Medulla oblongata (tissue), 1 donor: ENCODE results near the gene FN3K.

ENCODE experiments used
- DNase-seq: peaks from one replicate; pipeline ENCODE4 v3.0.0-alpha.2; 2015; ENCODE audit errors: extremely low spot score

Gene FN3K

DNA sequence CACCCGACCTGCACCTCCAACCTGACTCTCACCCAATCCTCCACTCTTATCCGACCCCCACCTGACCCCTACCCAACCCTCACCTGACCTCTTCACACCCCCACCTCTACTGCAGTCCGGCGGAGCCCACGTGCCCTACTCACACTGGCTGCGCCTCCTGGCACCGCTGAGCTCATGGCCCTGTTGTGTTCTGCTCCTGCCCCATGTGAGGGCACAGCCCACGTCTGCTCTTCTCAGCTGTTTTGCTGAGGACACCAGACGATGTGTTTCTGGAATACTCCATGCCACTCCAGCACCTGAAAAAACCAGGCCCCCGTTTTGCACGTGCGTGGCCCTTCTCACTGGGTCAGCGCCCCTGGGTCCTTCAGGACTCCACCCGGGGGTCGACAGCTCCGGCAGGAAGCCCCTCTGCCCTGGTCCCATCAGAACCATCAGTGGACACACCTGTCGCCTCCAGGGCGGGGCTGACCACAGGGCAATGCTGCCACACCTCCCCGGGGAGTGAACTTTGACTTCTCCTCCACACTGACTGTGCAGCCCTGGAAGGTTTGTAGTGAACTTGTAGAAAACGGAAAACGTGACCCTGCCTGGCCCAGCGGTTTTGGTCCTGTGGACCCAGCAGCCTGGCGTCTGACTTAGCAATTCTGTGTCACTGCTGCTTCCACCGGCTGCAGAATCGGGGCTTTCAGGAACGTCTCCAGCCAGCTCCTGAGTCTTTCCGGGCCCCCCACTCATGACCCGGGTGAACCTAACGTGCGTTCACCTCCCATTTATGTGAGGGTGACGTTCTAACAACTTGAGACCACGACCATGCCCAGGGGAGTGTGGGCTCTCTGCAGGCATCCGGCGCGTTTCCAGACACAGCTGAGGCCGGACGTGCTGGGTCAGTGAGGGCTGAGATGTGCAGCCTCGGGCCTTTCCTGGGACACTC lies 31.2 kb upstream of the FN3K start:
- DNase-seq, result no peak

DNA sequence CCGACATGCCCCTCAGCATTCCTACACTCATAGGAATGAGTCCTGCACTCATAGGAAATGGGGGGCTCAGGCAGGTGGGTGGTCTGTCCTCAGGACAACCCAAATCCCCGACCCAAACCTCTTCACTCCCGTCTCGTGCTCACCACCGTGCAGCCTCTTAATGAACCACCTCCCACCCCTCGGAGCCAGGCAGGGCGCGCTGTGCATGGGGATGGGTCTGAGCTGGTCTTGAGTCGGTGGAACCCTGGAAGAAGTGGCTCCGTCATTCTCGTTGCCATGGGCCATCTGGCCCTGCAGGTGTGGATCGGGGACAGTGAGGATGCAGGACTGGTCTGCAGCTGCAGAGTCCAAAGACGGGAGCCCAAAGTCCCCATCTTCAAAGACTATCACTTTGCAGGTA lies 30.5 kb upstream of the FN3K start:
- DNase-seq, result no peak

DNA sequence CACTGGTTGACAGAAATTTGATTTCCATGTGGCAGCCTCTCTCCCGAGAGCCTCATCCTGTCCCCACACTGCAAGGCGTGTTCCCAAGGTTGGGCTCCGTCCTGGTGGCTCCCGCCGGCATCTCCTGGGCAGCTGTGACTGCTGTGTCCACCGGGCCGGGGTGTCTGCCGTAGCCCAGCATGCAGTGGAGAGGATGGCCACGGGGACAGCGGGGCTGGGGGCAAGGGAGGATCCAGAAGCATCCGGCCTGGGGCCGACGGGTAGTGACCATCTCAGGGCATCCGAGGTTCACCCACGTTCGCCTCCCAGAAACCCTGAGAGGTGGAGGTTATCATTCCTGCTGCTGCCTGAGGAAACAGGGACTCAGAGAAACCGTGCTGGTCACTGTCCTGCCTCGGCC lies 29.7 kb upstream of the FN3K start:
- no peak for DNase-seq

DNA sequence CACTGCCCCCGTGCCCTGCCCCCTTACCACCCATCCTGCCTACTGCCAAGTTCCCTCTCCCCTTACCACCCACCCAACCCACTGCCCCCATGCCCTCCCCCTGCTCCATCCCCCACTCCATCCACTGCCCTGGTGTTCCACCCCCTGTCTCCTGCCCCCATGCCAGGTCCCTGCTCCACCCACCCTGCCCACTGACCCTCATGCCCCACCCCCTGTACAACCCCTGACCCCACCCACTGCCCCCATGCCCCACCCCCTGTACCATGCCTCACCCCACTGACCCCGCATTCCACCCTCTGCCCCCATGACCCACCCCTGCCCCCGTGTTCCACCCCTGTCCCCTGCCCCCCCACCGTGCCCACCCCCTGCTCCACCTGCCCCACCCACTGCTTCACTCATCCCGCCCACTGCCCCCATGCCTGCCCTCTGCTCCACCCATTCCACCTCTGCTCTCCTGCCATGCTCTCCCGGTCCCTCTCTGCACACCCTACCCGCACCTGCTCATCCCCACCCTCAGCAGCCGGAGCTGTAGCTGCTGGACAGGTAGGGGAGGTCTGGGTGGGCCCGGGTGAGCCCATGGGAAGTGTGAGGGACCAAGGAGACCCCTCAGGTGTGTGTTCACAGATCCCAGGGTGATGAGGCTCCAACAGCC lies 26.3 kb upstream of the FN3K start:
- DNase-seq, result no peak

DNA sequence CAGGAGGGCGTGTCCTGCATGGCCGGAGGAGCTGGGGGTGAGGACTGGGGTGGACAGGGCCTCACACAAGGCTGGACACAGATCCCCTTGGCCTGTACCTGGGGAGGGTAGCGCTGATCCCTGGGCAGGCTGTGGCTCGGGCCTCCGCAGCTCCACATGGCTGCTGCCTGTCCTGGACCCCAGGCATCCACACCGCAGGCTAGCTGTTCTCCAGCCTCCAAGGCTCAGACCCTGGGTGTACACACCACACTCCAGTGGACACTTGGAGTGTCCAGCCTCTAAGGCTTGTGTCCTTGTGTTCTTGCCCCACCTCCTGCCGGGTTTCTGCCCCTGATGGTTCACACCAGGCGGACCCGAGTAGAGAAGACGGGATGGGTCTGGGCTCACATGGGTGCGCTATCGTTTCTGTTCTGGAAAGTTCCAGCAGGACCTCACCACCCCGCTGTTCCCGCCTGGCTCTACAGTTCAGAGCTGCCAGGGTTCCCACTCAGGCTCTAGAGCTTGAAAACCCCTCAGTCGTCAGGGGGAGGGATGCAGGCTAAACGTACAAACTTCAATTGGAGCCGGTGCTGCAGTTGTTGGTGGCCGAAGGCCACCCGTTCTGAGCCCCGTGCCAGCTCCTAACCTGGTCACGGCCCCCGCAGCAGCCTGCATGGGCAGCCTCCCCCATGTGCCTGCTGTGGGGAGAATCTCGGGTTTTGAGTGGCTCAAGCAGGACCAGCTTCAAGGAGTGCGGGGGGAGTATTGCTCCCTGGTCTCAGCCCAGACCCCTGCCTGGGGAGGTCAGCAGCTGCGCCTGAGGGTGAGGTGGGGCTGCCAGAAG lies 25.5 kb upstream of the FN3K start:
- no peak for DNase-seq

DNA sequence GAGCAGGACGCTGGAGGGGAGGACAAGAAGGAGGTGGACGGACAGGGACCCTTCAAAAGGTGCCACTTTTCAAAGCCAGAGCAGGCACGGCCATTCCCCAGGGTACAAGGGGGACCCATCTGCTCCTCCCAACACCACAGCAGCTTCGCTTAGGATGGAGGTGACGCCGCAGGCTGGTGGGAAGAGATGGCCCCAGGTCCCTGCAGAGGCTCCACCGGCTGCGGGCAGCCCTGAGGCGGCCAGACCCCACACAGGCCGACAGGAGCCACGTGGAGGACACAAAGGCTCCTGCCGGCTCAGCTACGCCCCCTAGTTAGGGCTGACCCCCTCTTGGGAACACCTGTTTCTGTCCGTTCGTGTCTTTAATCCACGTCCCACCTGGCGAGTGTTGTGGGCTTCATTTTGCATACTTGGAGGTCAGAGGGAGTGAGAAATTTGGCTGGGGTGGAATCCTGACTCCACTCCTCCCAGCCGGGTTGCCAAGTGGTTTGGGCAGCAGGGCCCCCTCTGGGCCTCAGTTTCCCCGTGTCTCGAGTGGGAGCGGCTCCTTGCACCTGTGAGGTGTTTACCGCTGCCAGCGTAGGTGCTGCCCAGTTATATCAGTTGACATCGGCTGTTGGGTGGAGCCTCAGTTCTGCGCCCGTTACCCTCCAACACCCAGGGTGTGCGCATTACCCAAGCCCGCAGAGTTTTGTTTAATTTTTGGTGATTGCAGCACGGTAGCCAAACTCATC lies 24.7 kb upstream of the FN3K start:
- DNase-seq, result no peak

DNA sequence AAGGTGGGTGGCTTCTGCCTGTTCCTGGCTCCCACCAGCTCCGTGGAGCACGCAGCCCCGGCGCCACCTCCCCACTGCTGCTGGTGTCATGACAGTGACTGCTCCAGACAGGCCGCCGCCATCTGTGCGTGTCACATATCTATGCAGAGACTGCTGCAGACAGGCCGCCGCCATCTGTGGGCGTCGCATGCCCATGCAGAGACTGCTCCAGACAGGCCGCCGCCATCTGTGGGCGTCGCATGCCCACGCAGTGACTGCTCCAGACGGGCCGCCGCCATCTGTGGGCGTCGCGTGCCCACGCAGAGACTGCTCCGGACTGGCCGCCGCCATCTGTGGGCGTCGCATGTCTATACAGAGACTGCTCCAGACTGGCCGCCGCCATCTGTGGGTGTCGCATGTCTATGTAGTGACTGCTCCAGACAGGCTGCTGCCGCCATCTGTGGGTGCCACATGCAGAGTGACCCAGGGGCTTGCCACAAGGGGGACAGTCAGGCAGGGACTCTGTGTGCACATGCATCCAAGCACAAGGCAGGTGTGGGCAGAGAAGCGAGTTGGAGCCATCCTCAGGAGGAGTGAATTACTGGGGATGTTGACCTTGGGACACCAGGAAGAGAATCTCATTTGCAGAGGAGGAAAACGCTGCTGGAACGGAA lies 22.2 kb upstream of the FN3K start:
- DNase-seq, result no peak

DNA sequence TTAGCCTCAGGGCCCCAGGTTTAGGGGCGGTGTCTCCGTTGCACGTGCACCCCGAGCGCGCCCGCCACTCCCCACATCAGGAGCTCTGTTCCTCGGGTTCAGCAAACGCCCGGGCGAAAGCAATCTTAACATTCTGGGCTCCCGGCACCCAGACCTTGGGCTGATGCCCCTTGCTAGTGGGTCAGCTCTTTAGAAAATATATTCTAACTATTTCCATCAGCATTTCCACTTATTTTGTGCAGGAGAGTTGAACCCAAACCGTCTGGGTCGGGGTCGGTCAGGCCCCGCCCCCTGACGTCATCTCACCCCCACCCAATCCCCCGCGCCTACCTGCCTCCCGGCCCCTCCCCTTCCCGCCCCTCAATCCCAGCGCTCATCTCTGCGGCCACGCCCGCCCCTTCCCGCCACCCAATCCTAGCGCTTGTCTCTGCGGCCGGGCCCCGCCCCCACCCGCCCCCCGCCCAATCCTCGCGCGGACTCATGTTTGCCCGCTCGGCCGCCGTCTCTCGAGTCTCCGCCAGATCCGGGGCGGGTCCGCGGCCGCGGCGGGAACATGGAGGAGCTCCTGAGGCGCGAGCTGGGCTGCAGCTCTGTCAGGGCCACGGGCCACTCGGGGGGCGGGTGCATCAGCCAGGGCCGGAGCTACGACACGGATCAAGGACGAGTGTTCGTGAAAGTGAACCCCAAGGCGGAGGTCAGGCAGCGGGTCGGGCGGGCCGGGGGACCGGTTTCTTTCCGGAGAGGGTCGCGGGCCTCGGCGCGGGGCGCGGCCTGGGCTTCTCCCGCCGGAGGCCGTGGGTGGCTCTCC lies 19.0 kb upstream of the FN3K start, which contains the start of gene FN3KRP:
Gene FN3KRP (plus strand): TSS at position 504 of the 808 bp plus-strand sequence. CDS start 50 bp downstream, at position 554.
- peak; percentile 96 for DNase-seq

DNA sequence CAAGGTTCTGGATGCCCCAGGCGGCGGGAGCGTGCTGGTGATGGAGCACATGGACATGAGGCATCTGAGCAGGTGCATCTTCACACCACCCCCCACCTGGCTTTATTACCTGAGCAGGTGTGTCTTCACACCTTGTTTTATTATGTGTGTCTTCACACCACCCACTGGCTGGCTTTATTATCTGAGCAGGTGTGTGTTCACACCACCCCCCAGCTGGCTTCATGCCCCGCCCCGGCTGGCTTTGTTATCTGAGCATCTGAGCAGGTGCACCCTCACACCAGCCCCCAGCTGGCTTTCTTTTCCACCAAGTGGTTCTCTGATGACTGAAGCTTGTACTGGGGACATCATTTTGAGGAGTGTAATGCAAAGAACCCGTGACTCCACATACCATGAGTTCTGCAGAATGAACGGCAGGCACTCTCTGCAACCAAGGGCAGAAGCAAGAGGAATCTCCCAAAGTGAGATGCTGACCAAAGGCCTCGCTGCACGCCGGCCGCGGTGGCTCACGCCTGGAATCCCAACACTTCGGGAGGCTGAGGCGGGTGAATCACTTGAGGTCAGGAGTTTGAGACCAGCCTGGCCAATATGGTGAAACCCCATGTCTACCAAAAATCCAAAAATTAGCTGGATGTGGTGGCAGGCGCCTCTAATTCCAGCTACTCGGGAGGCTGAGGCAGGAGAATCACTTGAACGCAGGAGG lies 16.3 kb upstream of the FN3K start:
- DNase-seq, result no peak

DNA sequence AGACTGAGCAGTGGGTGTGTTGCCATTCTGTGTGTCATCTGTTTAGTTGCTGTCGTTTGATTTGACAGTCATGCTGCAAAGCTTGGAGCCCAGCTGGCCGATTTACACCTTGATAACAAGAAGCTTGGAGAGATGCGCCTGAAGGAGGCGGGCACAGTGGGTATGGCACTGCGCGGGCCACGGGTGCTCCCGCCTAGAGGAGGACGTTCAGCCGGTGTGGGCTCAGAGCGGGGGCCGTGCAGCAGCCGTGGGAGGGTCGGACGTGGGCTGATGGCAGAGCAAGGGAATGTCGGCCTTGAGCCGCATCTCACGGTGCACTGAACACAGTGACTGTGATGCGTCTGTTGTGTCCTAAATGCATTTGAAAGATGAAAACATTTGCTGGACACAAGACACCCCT lies 15.2 kb upstream of the FN3K start:
- DNase-seq, result no peak

DNA sequence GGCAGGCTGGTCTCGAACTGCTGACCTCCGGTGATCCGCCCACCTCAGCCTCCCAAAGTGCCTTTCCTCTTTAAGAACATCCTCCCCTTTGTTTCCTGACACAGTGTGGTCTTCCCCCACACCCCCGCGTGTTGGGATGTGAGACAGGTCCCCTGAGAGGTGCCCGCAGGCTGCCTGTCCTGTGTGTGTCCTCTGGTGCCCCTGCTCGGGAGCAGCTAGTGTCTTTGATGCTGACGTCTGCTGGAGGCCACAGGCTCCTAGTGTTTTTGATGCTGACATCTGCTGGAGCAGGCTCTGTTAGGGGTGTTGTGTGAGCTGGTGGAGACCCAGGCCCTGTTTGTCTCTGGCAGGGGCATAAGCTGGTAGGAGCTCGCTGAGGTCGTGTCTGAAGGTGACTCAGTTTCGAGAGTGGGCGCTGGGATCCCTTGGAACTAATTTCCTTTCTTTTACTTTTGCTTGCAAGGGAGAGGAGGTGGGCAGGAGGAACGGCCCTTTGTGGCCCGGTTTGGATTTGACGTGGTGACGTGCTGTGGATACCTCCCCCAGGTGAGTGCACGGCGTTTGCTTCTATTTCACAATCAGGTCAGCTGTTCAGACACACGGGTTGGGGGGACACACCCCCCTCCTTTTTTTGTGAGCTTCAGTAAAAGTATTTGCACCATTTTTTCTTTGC lies 12.9 kb upstream of the FN3K start:
- no peak for DNase-seq

DNA sequence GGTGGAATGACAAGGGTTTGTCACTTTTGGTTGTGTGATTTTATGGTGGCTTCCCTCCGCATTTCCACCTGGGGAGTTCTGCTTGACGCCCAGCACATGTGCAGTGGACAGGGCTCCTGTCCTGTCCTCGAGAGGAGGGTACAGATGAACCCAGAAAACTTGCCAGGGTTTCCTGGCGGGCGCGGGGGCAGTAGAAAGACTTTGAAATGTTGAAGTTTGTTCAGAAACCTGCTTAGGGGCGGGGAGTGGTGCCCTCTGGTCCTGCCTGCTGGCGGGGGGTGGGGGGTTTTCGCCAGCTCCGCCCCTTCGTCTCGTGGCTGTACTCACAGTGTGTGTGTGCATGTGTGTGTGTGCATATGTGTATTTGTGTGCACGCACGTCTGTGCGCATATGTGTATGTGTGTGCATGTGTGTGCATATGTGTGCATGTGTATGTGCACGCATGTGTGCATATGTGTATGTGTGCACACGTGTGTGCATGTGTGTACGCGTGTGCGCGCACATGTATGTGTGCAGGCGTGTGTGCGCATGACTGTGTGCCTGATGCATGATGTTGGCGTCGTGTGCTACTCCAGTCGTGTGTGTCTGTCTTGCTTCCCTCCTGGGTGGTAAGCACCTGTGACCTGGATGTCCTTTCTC lies 12.1 kb upstream of the FN3K start:
- no peak for DNase-seq

DNA sequence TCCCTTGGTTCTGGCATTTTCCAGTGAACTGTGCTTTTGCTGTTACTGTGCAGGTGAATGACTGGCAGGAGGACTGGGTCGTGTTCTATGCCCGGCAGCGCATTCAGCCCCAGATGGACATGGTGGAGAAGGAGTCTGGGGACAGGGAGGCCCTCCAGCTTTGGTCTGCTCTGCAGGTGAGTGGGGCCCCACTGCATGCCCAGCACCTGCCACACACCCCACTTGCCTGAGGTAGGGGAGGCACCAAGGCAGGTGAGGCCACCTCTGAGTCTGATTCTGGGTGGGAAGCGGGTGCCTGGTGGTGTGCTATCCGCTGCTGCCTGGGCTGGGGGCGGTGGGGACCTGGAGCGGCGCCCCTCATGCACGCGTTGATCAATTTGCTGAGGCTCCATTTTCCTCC lies 9.0 kb upstream of the FN3K start:
- no peak for DNase-seq

DNA sequence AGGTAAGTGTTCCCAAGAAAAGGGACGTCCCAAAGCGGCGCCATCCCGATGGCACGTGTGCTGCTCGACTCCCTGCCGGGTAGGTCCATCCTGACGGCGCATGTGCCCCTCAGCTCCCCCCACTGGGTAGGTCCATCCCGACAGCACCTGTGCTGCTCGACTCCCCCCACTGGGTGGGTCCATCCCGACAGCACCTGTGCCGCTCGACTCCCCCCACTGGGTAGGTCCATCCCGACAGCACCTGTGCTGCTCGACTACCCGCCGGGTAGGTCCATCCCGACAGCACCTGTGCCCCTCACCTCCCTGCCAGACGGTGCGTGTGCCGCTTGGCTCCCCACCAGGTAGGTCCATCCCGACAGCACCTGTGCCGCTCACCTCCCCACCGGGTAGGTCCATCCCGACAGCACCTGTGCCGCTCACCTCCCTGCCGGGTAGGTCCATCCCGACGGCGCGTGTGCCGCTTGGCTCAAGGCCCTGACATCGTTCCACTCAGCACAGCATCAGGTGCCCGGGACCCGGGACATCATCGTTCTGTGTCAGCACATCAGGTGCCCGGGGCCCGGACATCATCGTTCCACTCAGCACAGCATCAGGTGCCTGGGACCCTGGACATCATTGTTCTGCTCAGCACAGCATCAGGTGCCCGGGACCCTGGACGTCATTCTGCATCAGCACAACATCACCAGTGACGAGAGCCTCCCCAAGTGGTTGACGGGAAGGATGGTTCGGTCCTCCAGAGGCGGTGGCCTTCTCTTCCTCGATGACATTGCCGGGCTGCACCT lies 5.7 kb upstream of the FN3K start:
- DNase-seq, result no peak

DNA sequence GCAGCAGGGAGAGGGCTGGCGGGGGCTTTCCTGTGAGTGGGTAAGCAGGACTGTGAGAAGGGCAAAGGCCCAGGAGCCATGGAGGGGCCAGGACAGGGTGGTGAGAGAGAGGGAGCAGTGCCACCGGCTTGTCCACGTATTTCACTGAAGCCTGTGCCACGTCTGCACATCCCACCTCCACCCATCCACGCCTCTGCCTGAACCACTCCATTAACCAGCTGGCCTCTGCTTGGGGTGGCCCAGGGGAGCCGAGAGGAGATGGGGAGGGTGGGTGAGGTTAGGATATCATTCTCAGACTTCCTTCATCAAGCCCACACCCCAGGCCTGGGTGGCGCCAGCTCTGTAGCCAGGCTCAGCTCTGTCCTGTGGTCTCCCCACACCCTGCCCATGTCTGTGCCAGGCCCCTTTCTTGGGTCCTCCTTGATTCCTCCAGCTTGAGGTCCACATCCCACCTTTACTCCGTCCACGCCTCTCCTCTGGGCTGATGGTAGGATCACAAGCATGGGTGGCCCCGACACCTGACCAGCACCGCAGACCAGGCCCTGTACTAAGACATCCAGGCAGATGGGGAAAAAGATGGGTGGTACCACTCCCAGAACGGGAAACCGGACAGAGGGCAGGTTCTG lies 3.2 kb upstream of the FN3K start:
- DNase-seq, result no peak

DNA sequence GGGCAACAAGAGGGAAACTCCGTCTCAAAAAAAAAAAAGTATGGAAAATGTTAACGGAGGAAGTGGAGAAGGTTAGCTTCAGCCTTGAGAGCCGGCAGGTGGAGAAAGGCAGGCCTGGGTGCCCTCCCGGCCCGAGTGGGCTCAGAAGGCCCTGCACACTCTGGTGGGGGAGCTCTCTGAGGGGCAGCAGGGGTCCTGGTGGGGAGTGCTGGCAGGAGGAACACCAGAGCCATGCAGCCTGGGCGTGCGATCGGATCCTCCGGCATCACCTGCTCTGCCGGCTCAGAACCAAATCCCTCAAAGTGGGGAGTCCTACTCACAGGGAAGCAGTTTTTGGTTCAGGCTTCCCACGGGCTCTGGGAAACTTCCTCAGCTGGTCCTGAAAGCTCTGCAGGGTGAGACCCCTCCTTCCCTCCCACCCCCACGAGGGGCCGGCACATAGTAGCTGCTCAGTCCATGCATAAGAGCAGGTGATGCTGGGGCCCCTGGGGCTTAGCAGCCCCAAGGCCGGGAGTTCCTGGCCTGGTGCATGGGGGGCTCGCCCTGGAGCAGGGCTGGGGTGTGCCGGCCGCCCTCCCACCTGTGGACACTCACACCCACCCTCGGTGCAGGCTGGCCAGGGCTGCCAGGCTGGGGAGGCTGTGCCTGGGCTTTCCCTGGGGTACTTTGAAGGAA lies 1.2 kb downstream of the FN3K start:
- DNase-seq, result no peak
